Measurements from ENCODE around the gene ZBTB46.
"Not testable (repeated sequence)": the region's sequence is repeated elsewhere in the genome, so short reads cannot be mapped to it uniquely, and the experiment has no call there.

The ZBTB46 gene

DNA sequence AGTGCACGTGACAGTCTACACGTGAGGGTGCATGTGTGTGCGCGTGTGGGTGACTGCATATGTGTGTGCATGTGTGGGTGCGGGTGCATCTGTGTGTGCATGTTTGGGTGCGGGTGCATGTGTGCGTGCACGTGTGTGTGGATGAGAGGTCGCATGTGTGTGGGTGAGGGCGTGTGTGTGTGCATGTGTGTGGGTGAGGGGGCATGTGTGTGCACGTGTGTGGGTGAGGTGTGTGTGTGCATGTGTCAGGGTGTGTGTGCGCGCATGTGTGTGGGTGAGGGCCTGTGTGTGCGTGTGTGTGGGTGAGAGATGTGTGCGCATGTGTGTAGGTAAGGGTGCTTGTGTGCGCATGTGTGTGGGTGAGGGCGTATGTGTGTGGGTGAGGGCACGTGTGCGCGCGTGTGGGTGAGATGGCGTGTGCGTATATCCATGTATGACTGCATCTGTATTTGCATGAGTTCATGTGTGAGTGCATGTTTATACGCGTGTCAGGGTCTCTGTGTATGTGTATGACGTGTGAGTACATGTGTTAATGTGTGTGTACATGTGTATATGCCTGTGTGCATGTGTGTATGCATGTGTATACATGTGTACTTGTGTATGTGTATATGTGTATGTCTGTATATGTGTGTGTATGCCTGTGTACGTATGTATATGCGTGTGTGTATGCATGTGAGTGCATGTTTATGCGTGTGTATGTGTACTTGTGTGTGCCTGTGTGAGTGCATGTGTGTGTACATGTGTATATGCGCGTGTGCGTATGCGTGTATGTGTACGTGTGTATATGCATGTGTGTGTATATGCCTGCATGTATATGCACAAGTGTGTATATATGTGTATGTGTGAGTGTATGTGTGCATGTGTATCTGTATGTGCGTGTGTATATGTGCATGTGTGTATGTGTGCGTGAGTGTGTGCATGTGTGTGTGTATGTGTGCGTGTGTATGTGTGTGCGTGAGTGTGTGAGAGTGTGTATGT lies 98.7 kb downstream of the ZBTB46 start:
- DNase-seq, result no peak

DNA sequence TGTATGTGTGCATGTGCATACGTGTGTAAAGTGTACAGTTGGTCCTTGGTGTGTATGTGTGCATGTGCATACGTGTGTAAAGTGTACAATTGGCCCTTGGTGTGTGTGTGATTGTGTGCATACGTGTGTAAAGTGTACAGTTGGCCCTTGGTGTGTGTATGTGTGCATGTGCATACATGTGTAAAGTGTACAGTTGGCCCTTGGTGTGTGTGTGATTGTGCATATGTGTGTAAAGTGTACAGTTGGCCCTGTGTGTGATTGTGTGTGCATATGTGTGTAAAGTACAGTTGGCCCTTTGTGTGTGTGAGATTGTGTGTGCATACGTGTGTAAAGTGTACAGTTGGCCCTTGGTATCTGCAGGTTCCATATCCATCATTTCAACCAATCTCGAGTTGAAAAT lies 99.7 kb downstream of the ZBTB46 start:
- DNase-seq, result no peak

DNA sequence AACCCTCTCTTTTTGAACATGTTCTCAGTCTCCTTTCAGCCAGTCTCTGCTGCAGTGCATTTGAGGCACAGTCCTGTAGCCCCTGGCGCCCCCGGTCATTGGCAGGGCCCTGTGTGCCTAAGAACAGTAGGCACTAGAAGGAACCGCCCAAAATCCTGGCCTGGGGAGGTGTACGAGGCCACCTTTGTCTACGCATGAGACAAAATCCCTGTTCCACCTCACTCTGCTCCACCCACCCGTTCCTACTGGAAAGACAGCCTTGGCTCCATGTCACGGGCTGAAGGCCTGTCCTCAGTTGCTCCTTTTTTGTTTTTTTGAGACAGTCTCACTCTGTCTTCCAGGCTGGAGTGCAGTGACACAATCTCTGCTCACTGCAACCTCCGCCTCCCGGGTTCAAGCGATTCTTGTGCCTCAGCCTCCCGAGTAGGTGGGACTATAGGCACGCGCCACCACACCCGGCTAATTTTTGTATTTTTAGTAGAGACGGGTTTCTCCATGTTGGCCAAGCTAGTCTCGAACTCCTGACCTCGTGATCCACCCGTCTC lies 100.8 kb downstream of the ZBTB46 start:
- not testable (repeated sequence) for DNase-seq

DNA sequence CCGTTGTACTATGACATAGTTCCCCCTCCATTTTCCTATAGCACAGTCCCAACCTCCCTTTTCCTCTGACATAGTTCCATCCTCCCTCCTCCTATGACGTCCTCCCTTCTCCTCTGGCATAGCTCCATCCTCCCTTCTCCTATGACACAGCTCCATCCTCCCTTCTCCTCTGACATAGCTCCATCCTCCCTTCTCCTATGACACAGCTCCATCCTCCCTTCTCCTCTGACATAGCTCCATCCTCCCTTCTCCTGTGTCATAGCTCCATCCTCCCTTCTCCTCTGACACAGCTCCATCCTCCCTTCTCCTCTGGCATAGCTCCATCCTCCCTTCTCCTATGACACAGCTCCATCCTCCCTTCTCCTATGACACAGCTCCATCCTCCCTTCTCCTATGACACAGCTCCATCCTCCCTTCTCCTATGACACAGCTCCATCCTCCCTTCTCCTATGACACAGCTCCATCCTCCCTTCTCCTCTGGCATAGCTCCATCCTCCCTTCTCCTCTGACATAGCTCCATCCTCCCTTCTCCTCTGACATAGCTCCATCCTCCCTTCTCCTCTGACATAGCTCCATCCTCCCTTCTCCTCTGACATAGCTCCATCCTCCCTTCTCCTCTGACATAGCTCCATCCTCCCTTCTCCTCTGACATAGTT lies 108.0 kb downstream of the ZBTB46 start:
- not testable (repeated sequence) for DNase-seq

DNA sequence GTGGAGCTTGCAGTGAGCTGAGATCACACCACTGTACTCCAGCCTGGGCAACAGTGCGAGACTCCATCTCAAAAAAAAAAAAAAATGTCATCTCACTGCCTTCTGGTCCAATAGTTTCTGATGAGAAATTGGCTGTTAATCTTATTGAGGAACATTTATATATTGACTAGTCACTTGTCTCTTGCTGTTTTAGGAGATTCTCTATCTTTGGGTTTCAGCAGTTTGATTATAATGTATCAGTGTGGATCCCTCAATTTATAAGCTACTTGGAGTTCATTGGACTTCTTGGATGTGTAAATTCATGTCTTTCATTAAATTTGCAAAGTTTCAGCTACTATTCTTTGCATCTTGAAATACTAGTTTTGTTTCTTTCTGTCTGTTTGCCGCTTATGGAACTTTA lies 112.1 kb downstream of the ZBTB46 start:
- no peak for DNase-seq

DNA sequence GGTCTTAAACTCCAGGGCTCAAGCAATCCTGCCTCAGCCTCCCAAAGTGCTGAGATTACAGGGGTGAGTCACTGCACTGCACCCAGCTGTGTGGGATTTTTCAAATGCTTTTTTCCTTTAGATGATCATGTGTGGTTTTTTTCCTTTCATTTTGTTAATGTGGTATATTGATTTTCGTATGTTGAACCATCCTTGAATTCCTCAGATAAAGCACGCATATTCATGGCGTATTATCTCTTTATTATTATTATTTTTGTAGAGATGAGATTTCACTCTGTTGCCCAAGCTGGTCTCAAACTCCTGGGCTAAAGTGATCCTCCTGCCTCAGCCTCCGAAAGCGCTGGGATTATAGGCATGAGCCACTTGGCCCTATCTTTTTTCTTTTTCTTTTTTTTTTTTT lies 116.2 kb downstream of the ZBTB46 start:
- no peak for DNase-seq

DNA sequence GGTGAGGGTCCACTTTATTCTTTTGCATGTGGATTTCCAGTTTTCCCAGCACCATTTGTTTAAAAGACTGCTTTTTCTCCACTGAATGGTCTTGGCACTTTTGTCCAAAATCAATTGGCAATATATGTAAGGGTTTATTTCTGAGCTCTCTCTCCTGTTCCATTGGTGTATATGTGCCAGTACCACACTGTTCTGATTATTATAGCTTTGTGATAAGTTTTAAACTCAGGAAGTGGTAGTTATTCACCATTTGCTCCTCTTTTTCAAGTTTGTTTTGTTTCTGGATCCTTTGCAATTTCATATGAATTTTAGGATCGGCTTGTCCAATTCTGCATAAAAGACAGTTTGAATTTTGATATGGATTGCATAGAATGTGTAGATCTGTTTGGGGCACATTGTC lies 118.9 kb downstream of the ZBTB46 start:
- DNase-seq, result no peak

DNA sequence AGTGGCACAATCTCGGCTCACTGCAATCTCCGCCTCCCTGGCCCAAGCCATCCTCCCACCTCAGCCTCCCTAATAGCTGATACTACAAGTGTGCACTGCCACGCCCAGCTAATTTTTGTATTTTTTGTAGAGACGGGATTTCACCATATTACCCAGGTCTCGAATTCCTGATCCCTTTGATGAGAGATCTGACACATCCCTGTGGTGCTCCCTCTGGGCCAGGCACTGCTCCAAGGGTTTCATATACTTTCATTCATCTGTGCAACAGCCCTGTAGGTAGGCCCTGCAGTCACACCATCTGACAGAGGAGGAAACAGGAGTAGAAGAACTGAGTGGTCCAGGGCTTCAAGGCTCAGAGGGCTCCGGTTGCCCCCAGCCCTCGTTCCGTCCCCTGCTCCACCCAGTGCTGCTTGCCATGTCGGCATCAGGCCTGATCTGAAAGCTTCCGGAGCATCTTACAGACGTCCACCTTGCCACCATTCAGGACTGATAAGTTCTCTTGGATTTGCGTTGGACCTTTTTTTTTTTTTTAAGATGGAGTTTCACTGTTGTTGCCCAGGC lies 119.9 kb downstream of the ZBTB46 start:
- DNase-seq, result no peak

DNA sequence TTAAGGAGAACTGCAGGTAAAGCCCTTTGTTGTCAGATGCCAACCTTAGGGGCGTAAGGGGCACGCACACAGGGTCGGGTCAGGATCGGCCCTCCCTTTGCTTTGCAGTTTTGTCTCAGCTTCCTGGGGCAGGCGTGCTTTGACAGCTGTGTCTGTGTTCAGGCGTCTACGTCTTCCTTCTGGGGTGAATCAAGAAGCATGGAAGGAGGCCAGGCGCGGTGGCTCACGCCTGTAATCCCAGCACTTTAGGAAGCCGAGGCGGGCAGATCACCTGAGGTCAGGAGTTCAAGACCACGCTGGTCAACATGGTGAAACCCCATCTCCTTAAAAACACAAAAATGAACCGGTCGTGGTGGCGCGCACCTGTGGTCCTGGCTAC lies 121.9 kb downstream of the ZBTB46 start:
- DNase-seq, result no peak

DNA sequence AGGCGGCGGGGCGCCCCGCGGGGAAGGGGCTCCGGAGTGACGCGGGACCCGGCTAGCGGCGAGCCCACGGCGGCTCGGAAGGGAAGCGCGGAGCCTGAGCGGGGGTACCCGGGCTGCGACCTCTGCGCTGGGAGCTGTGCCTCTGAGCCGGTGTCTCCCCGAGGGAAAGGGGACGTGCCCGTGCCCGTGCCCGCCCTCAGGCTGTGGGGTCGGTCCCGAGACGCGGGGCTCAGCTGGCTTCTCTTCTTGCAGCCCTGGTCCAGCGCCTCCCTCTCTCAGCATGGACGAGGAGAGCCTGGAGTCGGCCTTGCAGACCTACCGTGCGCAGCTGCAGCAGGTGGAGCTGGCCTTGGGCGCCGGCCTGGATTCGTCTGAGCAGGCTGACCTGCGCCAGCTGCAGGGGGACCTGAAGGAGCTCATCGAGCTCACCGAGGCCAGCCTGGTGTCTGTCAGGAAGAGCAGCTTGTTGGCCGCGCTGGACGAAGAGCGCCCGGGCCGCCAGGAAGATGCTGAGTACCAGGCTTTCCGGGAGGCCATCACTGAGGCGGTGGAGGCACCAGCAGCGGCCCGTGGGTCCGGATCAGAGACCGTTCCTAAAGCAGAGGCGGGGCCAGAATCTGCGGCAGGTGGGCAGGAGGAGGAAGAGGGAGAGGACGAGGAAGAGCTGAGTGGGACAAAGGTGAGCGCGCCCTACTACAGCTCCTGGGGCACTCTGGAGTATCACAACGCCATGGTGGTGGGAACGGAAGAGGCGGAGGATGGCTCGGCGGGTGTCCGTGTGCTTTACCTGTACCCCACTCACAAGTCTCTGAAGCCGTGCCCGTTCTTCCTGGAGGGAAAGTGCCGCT lies 122.5 kb downstream of the ZBTB46 start:
- no peak for DNase-seq

DNA sequence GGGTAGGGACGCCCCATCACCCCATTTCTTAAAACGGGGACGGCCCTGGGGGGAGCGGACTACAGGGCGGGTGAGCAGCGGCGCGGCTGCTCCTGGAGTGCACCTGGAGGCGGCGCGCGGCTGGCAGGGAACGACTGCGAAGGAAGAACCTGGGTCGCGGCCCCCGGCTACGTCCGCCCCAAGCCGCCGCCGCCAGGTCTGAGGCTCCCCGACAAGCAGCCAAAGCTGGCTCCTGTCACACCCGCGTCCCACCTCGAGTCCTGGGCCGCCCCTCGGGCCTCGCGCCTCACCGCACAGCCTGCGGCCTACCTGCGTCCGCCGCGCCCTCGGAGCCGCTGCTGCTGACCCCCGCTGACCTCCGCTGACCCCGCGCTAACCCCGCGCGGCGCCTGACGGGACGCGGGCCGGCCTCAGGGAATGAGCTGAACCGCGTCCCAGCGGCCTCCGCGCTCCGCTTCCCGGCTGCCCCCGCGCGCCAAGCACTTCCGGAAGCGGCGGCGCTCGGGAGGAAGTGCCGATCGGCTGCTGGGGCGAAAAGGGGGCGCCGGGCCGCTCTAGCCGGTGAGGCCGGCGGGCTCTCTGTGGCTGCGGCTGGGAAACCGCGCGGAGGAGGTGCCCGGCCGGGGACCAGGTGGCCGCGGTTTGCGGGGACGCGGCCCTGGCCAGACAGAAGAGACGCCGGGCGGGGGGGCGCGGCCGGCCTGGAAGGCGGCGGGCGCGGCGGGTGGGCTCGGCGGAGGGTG lies 123.3 kb downstream of the ZBTB46 start, which contains the start of the genes ARFRP1 and ZGPAT:
TSS of gene ARFRP1 (minus strand) at position 419 of the 743 bp plus-strand sequence. CDS start 885 bp downstream, outside the sequence.
TSS of gene ZGPAT (plus strand) at position 482 of the 743 bp plus-strand sequence. CDS start 542 bp downstream, outside the sequence.
- DNase-seq, result no peak

DNA sequence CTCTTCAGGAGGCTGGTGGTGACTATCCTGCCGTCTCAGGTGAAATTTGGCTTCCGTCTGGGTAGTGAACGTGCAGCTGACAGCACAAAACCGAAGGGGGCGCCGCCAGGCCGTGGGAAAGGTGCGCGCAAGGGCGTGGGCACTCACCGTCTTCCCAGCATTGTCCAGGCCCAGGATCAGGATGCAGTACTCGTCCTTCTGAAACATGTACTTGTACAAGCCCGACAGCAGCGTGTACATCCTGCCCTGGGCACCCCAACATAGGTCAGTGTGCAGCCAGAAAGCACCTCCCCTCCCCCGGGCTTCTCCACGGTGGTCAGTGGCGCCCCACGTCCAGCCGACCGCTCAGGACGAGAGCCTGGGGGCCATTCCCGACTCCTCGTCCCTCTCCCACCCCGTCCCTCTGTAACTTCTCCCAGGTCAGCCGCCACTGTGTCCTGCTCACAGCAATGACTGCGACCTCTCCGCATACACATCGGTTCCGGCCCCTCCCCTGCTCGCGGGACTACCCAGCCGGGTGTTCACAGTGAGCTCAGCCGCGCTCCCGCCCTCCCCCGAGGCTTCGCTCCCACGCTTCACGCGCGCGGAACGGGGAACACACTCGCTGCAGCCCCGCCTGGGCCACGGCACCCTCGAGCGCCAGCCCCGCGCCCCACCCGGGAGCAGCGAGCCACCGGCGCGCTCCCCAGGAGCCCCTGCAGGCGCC lies 124.1 kb downstream of the ZBTB46 start:
- DNase-seq, result no peak

DNA sequence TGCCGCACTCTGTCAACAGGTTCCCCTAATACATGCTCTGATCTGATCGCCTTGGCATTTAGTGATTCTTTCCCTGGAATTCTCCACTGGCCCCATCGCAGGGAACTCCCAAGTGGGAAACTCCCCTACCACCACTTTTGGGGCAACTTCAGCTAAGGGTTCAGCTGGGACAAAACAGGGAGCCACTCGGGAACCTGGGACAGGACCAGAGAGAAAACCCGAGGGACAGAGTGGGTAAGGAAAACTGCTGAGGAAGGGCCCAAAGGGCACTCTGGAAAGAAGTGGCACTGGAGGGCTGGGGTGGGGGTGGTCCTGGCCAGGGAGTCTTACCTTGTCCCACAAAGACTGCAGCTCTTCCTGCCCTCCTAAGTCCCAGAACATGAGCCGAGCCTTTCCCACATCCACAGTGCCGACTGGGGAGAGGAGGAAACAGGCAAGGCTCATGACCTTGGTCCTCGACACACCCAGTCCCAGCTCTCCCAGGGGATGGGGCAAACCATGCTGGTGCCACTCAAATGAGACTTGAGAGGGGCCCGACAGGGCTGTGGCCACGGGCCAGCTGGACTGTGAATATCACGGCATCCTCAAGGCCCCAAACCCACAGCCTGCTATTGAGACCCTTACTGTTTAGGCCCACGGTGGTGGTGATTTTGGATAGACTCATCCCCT lies 124.9 kb downstream of the ZBTB46 start:
- DNase-seq, result no peak

DNA sequence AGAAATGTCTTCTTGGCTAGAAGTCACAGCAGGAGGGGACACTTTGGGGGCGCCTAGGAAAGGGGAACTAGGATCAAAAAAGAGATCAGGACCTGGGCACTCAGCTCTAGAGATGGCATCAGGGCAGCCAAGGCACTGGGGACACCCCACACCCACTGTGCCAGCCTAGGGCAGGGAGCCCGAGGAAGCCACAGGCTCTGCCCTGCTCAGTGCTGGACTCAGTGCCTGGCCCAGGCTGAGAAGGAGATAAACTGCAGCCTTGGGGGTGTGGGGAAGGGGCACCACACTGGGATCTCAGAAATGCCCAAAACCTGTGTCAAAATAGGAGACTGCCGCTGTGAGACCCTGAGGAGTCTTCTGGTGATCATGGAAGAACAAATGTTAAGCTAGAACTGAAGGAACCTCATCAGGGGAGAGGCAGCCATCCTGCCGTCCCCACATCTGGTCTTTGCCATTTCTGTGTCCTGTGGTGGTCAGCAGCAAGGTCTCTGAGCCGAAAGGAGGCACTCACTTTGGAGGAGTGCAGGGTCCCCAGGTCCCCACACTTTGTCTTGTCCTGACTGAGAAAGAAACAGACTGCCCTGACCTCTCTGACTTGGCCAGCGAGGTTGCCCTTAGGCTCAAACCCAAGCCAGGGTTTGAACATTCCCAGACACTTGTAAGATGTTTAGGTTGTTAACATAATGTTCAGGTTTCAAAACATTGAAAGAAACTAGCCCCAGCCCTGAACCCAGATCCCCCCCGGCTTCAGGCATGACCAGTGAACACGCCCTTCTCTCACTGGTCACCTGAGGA lies 125.6 kb downstream of the ZBTB46 start:
- DNase-seq, result no peak

DNA sequence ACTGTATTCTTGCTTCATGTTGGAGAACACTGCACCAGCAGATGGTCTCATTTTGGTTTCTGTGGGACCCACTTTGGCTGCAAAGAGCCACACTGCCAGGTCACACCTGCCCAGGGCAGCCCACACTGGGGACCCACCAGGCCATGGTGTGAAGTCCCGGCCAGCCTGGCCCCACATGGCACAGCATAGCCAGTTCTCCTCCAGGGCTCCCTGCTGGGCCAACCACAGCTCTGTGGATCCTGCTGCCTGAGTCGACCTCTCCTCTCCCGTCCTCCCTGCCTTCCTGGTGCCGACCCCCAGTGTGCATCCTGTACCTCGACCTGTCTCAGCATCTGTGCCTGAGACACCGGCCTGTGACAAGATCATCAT lies 126.3 kb downstream of the ZBTB46 start:
- no peak for DNase-seq

DNA sequence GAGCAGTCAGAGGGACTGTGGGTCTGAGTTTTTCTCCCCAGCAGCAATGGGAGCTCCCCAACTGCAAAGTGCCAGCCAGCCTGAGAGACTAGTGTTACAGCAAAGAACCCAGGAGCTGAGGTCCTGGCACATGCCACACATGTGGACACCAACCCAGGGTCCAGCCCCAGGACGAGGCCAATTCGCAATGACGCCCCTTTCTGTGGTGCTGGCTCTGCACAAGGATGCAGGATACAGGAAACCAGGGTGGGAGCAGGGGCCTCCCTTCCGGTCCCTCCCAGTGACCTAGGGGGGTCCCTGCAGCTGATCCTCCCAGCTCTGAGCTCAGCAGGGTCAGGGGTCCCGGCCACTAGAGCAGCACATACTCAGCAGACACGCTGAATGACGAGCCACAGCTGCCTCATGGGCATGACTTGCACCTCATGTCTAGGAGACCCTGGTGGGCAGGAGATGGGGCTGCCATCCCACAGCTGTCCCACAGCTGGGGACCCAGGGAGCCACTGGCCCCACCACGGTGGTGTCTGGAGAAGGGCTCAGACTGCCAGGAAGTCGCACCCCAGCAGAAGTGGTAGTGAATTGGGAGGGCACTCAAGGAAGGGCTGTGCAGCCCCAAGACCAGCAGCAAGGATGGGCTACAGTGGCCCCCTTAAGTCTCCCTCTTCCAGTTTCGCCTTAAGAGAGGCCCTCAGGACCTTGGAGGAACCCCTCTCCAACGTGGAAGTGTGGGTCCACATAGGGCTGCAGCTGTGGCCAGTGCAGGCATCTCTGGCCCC lies 126.9 kb downstream of the ZBTB46 start:
- no peak for DNase-seq

DNA sequence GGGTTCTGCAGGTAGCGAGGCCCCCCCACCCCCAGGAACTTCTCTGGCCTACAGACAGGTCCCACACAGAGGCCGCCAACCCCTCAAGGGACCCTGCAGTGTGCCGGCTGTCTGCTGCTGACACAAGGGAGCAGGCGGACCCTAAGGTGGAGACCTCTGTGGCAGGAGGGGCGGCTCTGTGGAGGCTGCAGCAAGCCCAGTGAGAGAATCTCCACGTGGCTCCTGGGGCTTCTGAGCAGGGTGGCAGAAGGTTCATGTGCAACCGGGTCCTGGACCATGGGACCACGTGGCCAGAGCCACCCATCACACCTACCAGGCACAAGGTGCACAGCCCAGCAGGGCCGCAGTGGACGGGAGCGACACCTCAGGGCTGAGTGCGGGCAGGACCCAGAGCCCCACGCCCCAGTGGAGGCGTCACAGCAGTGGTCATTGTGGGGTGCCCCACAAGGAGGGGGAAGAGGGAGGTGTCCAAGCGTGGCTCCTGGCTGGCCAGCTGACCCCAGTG lies 127.5 kb downstream of the ZBTB46 start:
- no peak for DNase-seq

DNA sequence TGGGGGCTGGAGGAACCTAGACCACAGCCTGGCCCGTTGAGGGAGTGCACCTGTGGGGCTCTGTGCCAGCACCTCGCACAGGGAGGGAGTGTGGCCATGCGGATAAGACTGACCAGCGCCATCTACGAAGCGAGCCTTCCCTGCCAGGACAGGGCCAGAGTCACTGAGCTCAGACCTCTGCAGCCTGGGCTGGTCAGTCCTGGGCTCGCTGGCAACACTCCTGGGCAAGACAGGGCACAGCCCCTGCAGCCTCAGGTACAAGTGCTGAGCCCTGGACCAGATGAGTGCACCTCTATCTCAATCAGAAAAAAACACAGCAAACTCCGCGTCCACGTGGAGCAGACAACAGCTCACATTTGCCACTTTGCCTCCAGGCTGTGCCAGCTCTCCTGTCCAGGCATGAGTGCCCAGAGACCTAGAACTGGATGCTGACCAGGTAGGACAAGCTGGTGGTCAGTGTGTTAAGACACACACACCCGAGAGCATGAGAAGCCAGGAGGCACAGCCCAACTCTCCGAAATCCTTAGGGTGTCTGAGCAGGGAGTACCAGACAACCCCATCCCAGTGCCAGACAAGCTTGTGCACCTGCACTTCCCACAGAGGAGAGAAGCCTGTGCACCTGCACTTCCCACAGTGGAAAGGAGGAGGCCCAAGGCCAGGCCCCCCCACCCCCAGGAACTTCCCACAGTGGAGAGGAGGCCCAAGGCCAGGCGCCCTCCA lies 128.2 kb downstream of the ZBTB46 start:
- no peak for DNase-seq

All from cortex of kidney (tissue), 1 donor.